Trophoblast cell (in vitro differentiated cells and primary cell): ENCODE data around the gene RHD.
"Not testable (repeated sequence)": the region's sequence is repeated elsewhere in the genome, so short reads cannot be mapped to it uniquely, and the experiment has no call there.

Experiments used
- DNase-seq, 2 donors: peaks; one replicate each; pipeline ENCODE4 v3.0.0-alpha.2; 2016
- H2AFZ ChIP-seq: 2 replicates; pipeline ENCODE4 v1.6.1; 2013; ENCODE audit warnings: low read length, moderate library complexity, mild to moderate bottlenecking; ENCODE audit not compliant: insufficient read depth, poor library complexity
- H2AK5ac ChIP-seq: 2 replicates; pipeline ENCODE4 v1.6.1; 2013; ENCODE audit warnings: mild to moderate bottlenecking, low read length
- H2BK120ac ChIP-seq: 2 replicates; pipeline ENCODE4 v1.6.1; 2013; ENCODE audit warnings: low read length, mild to moderate bottlenecking, moderate library complexity; ENCODE audit not compliant: insufficient read depth, poor library complexity
- H2BK12ac ChIP-seq: 2 replicates; pipeline ENCODE4 v1.6.1; 2013; ENCODE audit warnings: mild to moderate bottlenecking, low read length, moderate library complexity
- H2BK5ac ChIP-seq: 2 replicates; pipeline ENCODE4 v1.6.1; 2013; ENCODE audit warnings: low read length, low read depth, moderate library complexity, mild to moderate bottlenecking; ENCODE audit not compliant: poor library complexity
- H3K14ac ChIP-seq: 2 replicates; pipeline ENCODE4 v1.6.1; 2013; ENCODE audit warnings: mild to moderate bottlenecking, low read length
- H3K18ac ChIP-seq: 2 replicates; pipeline ENCODE4 v1.6.1; 2013; ENCODE audit warnings: mild to moderate bottlenecking, low read length
- H3K23ac ChIP-seq: 2 replicates; pipeline ENCODE4 v1.6.1; 2013; ENCODE audit warnings: low read length
- H3K27ac ChIP-seq: 2 replicates; pipeline ENCODE4 v1.5.1; 2013; ENCODE audit warnings: low read depth, mild to moderate bottlenecking, inconsistent platforms, low read length, moderate library complexity
- H3K27me3 ChIP-seq: 2 replicates; pipeline ENCODE4 v1.6.1; 2013; ENCODE audit warnings: inconsistent platforms, mild to moderate bottlenecking, low read length, moderate library complexity; ENCODE audit not compliant: insufficient read depth
- H3K36me3 ChIP-seq, 2 experiments: 1 replicate in 1 of 2; 2 replicates in 1 of 2; pipeline ENCODE4 v1.6.1; 2013; ENCODE audit warnings: low read length in 2 of 2, mild to moderate bottlenecking in 2 of 2, moderate library complexity in 1 of 2; ENCODE audit not compliant: insufficient read depth in 2 of 2, control insufficient read depth in 1 of 2
- H3K4ac ChIP-seq: 2 replicates; pipeline ENCODE4 v1.6.1; 2013; ENCODE audit warnings: low read depth, mild to moderate bottlenecking, low read length, moderate library complexity
- H3K4me1 ChIP-seq, 2 experiments: 1 replicate in 1 of 2; 2 replicates in 1 of 2; pipeline ENCODE4 v1.6.1; 2013; ENCODE audit warnings: low read length in 2 of 2, mild to moderate bottlenecking in 2 of 2, moderate library complexity in 1 of 2; ENCODE audit not compliant: insufficient read depth in 2 of 2, control insufficient read depth in 1 of 2
- H3K4me2 ChIP-seq: 2 replicates; pipeline ENCODE4 v1.6.1; 2013; ENCODE audit warnings: inconsistent platforms, mild to moderate bottlenecking, low read length, moderate library complexity
- H3K4me3 ChIP-seq: 2 replicates; pipeline ENCODE4 v1.5.1; 2013; ENCODE audit warnings: mild to moderate bottlenecking, low read depth, low read length, inconsistent platforms
- H3K79me1 ChIP-seq: one replicate; pipeline ENCODE4 v1.6.1; 2013; ENCODE audit warnings: low read length
- H3K79me2 ChIP-seq: 2 replicates; pipeline ENCODE4 v1.6.1; 2013; ENCODE audit warnings: low read length, mild to moderate bottlenecking; ENCODE audit not compliant: control insufficient read depth, insufficient read depth, poor library complexity
- H3K9ac ChIP-seq: 2 replicates; pipeline ENCODE4 v1.6.1; 2013; ENCODE audit warnings: mild to moderate bottlenecking, low read length
- H3K9me3 ChIP-seq: 2 replicates; pipeline ENCODE4 v1.6.1; 2013; ENCODE audit warnings: low read depth, mild to moderate bottlenecking, control low read depth, inconsistent platforms, low read length; ENCODE audit not compliant: insufficient read depth
- H4K12ac ChIP-seq: 2 replicates; pipeline ENCODE4 v1.6.1; 2013; ENCODE audit warnings: low read depth, mild to moderate bottlenecking, low read length, moderate library complexity
- H4K8ac ChIP-seq: 2 replicates; pipeline ENCODE4 v1.6.1; 2013; ENCODE audit warnings: low read depth, mild to moderate bottlenecking, low read length, moderate library complexity
- H4K91ac ChIP-seq: one replicate; pipeline ENCODE4 v1.6.1; 2013; ENCODE audit warnings: low read depth, mild to moderate bottlenecking, low read length, moderate library complexity
- WGBS: extraction: QIAGEN DNeasy Blood & Tissue Kit; methylation state at CpG from one replicate; pipeline ENCODE4 v1.1.7; 2013; ENCODE audit warnings: missing lambda C conversion rate; ENCODE audit not compliant: insufficient read length, insufficient coverage; ENCODE audit errors: extremely low coverage; 5-methylcytosine and 5-hydroxymethylcytosine counted together

Gene RHD

DNA sequence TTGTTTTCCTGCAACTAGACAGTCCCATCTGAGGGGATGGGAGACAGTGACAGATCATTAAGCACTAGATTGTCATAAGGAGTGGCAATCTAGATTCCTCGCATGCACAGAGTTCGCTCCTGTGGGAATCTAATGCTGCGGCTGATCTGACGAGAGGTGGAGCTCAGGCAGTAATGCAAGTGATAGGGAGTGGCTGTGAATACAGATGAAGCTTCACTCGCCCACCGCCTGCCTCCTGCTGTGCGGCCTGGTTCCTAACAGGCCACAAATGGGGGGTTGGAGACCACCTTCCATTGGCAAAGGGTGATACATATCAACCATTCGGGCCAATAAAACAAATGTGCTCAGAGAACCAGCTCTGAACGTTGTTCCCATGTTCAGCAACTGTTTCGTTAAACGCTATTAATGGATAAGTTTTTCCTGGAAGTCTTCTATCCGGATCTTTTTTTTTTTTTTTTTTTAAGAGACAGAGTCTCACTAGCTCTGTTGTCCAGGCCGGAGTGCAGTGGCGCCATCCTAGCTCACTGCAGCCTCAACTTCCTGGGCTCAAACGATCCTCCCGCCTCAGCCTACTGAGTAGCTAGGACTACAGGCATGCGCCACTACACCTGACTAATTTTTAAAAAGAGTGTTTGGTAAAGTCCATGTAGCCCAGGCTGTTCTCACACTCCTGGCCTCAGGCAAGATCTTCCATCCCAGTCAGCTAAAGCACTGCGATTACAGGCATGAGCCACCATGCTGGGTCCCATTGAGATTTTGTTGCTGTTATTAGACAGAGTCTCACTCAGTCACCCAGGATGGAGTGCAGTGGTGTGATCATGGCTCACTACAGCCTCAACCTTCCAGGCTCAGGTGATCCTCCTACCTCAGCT lies 16.4 kb upstream of the RHD start:
- Histone ChIP-seq H3K36me3 (no peaks in the 10 kb centered on the region), H3K4ac (no peak overlapping the region), H4K8ac (no peak overlapping the region), H3K79me2 (no peaks in the 10 kb centered on the region), H3K79me1 (no peaks in the 10 kb centered on the region), H3K9me3 (no peaks in the 10 kb centered on the region), H3K4me1 (no peaks in the 10 kb centered on the region), H2BK12ac (no peak overlapping the region), H2AFZ (no peak overlapping the region), H3K4me3 (no peak overlapping the region), H3K18ac (no peak overlapping the region), H3K23ac (no peak overlapping the region), H2BK5ac (no peak overlapping the region), H4K91ac (no peak overlapping the region), H3K14ac (no peak overlapping the region), H4K12ac (no peak overlapping the region), H2BK120ac (no peak overlapping the region), H2AK5ac (no peak overlapping the region), H3K27me3 (no peaks in the 10 kb centered on the region), H3K4me2 (no peak overlapping the region), H3K9ac (no peak overlapping the region), H3K27ac (no peak overlapping the region)
- peak; percentile 83 to 85 for DNase-seq
- no CpG with 5 or more reads among the region's 18 CpGs for WGBS

DNA sequence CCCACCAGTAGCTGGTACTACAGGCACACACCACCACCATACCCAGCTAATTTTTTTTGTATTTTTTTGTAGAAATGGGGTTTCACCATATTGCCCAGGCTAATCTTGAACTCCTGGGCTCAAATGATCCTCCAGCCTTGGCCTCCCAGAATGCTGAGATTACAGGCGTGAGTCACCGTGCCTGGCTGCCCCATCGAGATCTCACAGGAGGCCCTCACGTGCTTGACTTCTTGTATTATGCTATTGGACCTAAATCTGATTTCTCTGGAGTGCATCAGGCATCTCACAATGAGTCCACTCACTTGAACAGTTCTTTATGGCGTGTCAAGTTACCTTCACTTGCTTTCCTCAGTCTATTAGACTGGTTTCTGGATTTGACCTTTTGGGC lies 15.7 kb upstream of the RHD start:
- Histone ChIP-seq H2BK5ac (no peak overlapping the region), H3K4me1 (no peaks in the 10 kb centered on the region), H3K79me1 (no peaks in the 10 kb centered on the region), H3K27ac (no peak overlapping the region), H3K4me2 (no peak overlapping the region), H3K9me3 (no peaks in the 10 kb centered on the region), H3K9ac (no peak overlapping the region), H2BK12ac (no peak overlapping the region), H3K14ac (no peak overlapping the region), H2BK120ac (no peak overlapping the region), H3K18ac (no peak overlapping the region), H4K8ac (no peak overlapping the region), H3K4me3 (no peak overlapping the region), H4K91ac (no peak overlapping the region), H3K36me3 (no peaks in the 10 kb centered on the region), H4K12ac (no peak overlapping the region), H2AFZ (no peak overlapping the region), H3K79me2 (no peaks in the 10 kb centered on the region), H2AK5ac (no peak overlapping the region), H3K23ac (no peak overlapping the region), H3K4ac (no peak overlapping the region), H3K27me3 (no peaks in the 10 kb centered on the region)
- DNase-seq = peak; percentile 40 to 55
- WGBS = no CpG with 5 or more reads among the region's 5 CpGs

DNA sequence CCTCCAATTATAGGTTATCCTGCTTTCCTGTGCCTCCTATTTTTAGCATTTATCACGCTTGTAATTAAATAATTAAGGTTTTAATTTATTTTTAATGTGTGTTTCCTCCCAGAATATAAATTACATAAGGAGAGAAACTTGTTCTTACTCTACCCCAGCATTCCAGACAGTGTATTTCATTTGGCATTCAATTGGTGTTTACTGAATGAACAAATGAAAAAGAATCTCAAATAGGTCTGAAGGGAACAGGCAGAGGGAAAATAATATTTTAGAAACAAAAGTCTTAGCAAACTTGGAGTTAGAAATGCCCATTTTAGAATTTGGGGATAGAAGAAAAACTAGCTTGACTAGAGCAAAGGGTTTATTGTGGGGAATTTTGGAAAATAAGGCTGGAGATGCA lies 15.1 kb upstream of the RHD start:
- no peak overlapping the region for H2AFZ ChIP-seq
- H3K4me3 ChIP-seq = no peak overlapping the region
- no peaks in the 10 kb centered on the region for H3K27me3 ChIP-seq
- no CpG with 5 or more reads among the region's 1 CpG for WGBS
- no peak overlapping the region for H2BK12ac ChIP-seq
- no peak overlapping the region for H2AK5ac ChIP-seq
- H3K36me3 ChIP-seq = no peaks in the 10 kb centered on the region
- H3K23ac ChIP-seq = no peak overlapping the region
- no peak overlapping the region for H3K4me2 ChIP-seq
- H2BK120ac ChIP-seq = no peak overlapping the region
- no peak overlapping the region for H2BK5ac ChIP-seq
- H3K9me3 ChIP-seq = no peaks in the 10 kb centered on the region
- H4K12ac ChIP-seq = no peak overlapping the region
- no peak overlapping the region for H4K8ac ChIP-seq
- DNase-seq = no peak
- no peaks in the 10 kb centered on the region for H3K4me1 ChIP-seq
- no peak overlapping the region for H3K9ac ChIP-seq
- no peak overlapping the region for H3K18ac ChIP-seq
- no peak overlapping the region for H3K27ac ChIP-seq
- H3K79me2 ChIP-seq = no peaks in the 10 kb centered on the region
- H3K14ac ChIP-seq = no peak overlapping the region
- H4K91ac ChIP-seq = no peak overlapping the region
- H3K79me1 ChIP-seq = no peaks in the 10 kb centered on the region
- H3K4ac ChIP-seq = no peak overlapping the region

DNA sequence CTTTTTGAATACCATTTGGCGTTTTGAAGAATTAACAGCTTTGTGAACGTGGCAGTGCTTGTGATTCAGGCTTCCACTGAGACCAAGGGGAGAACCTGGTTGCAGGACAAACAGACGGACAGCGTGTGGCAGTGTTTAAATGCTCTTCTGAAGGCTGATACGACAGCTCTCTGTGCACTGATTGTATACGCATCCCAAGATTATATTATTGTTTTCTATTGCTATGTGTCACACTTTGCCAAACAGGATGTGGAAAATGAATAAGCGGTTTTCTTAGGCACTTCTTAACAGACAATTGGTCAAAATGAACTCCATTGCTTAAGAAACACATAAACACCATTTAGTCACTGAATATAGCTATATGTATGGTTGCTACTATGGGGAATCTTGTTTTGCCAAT lies 12.5 kb upstream of the RHD start:
- not testable (repeated sequence) for H2BK120ac ChIP-seq, H3K9ac ChIP-seq, DNase-seq, H3K9me3 ChIP-seq, H4K8ac ChIP-seq, H4K12ac ChIP-seq, H3K18ac ChIP-seq, H2AK5ac ChIP-seq, H3K79me1 ChIP-seq, H3K27ac ChIP-seq, H2BK12ac ChIP-seq, H3K36me3 ChIP-seq, H3K4me1 ChIP-seq, H2BK5ac ChIP-seq, H3K23ac ChIP-seq, H3K4ac ChIP-seq, H4K91ac ChIP-seq, H3K14ac ChIP-seq, H3K79me2 ChIP-seq, H2AFZ ChIP-seq, H3K4me2 ChIP-seq, H3K4me3 ChIP-seq, H3K27me3 ChIP-seq
- no CpG with 5 or more reads among the region's 7 CpGs for WGBS
